Tibial artery (tissue), 4 donors: ENCODE data around the gene CRYL1.
A peak's percentile ranks its signal among the peaks of the same experiment; 100 is the strongest.

Experiments used
- DNase-seq, 2 donors: peaks; one replicate each; pipeline ENCODE4 v3.0.0-alpha.2; 2019
- H3K27ac ChIP-seq, 2 donors: fragments of 200-600 bp; sonication (generic) in 1 of 2; 1 replicate in 1 of 2; 2 replicates in 1 of 2; pipeline ENCODE4 v1.5.1; 2018 to 2019; ENCODE audit warnings: mild to moderate bottlenecking in 1 of 2
- H3K27me3 ChIP-seq, 2 donors: fragments of 200-600 bp; sonication (generic) in 1 of 2; one replicate each; pipeline versions ENCODE4 v1.5.1 to v1.6.0; 2016 to 2019
- H3K36me3 ChIP-seq, 3 donors: fragments of 200-600 bp; sonication (generic) in 2 of 3; one replicate each; pipeline ENCODE4 v1.5.1; 2016 to 2019; ENCODE audit warnings: mild to moderate bottlenecking in 2 of 3
- H3K4me1 ChIP-seq, 4 donors: fragments of 200-600 bp; sonication (generic) in 2 of 4; 1 replicate in 3 of 4; 2 replicates in 1 of 4; pipeline ENCODE4 v1.5.1; 2016 to 2019
- H3K4me3 ChIP-seq, 2 donors: fragments of 200-600 bp; sonication (generic) in 1 of 2; 1 replicate in 1 of 2; 2 replicates in 1 of 2; pipeline ENCODE4 v1.5.1; 2018 to 2019; ENCODE audit warnings: mild to moderate bottlenecking in 2 of 2
- H3K9me3 ChIP-seq, 3 donors: fragments of 200-600 bp; sonication (generic) in 1 of 3; one replicate each; pipeline ENCODE4 v1.5.1; 2016 to 2019
- CTCF ChIP-seq, 2 experiments: fragments of 200-600 bp in 1 of 2; fragments of 450-650 bp in 1 of 2; IDR thresholded peaks; one replicate each; pipeline ENCODE4 v1.5.1; 2017 to 2019; ENCODE audit warnings: antibody characterized with exemption in 2 of 2, mild to moderate bottlenecking in 1 of 2, moderate library complexity in 1 of 2
- intact Hi-C: fragments of 100-400 bp; cut with DNase I; formaldehyde crosslinking; loops from one replicate; pipeline ENCODE4 v1.15.0; 2023; ENCODE audit warnings: low total_unique reads

CRYL1 gene

GRCh38 chr13:20526664-20527063 lies 1.0 kb upstream of the CRYL1 start:
- Histone ChIP-seq H3K4me3 (peak overlapping the region; percentile 92 to 97), H3K27me3 (peaks cover 0 to 3% of the 10 kb centered on the region in 2 donors), H3K27ac (peak overlapping the region in 1 of 2 donors; percentile 86), H3K36me3 (no peaks in the 10 kb centered on the region), H3K4me1 (peaks cover 0 to 17% (median 7%) of the 10 kb centered on the region in 4 donors), H3K9me3 (no peaks in the 10 kb centered on the region)
- no peak for TF ChIP-seq CTCF (IDR thresholded peaks at IDR 0.05)
- DNase-seq = no peak
- intact Hi-C loops = loop anchor here (5.0 kb wide), 1 partner anchor 41 kb away; the partner anchor contains the start of gene IFT88

- Histone ChIP-seq H3K9me3 (no peaks in the 10 kb centered on the region), H3K36me3 (no peaks in the 10 kb centered on the region), H3K27ac (peak overlapping the region; percentile 83 to 86), H3K4me1 (peaks cover 0 to 17% (median 7%) of the 10 kb centered on the region in 4 donors), H3K27me3 (peaks cover 0 to 3% of the 10 kb centered on the region in 2 donors), H3K4me3 (peak overlapping the region; percentile 92 to 97)
- peak in 1 of 2 donors; percentile 67 for DNase-seq
- TF ChIP-seq CTCF (IDR thresholded peaks at IDR 0.05) = no peak
- intact Hi-C loops = loop anchor here (5.0 kb wide), 1 partner anchor 42 kb away; the partner anchor contains the start of gene IFT88
Observed at GRCh38 chr13:20525144-20525600, 485 bp downstream of the CRYL1 start.

GRCh38 chr13:20521364-20522115 lies 4.1 kb downstream of the CRYL1 start:
- Histone ChIP-seq H3K27me3 (no peaks in the 10 kb centered on the region), H3K4me1 (peaks cover 0 to 11% (median 4%) of the 10 kb centered on the region in 4 donors), H3K36me3 (no peaks in the 10 kb centered on the region), H3K27ac (no peak overlapping the region), H3K4me3 (no peak overlapping the region), H3K9me3 (no peaks in the 10 kb centered on the region)
- DNase-seq = no peak
- intact Hi-C loops = no loop called here
- TF ChIP-seq CTCF (IDR thresholded peaks at IDR 0.05) = no peak

GRCh38 chr13:20519875-20520274 lies 5.8 kb downstream of the CRYL1 start:
- H3K36me3 ChIP-seq = no peaks in the 10 kb centered on the region
- H3K4me1 ChIP-seq = peaks cover 0 to 7% (median 3%) of the 10 kb centered on the region in 4 donors
- no peaks in the 10 kb centered on the region for H3K27me3 ChIP-seq
- H3K9me3 ChIP-seq = no peaks in the 10 kb centered on the region
- no peak for TF ChIP-seq CTCF (IDR thresholded peaks at IDR 0.05)
- no peak overlapping the region for H3K4me3 ChIP-seq
- H3K27ac ChIP-seq = no peak overlapping the region
- no peak for DNase-seq
- intact Hi-C loops = no loop called here

- Histone ChIP-seq H3K36me3 (no peaks in the 10 kb centered on the region), H3K4me3 (no peak overlapping the region), H3K27me3 (no peaks in the 10 kb centered on the region), H3K4me1 (no peaks in the 10 kb centered on the region), H3K27ac (no peak overlapping the region), H3K9me3 (no peaks in the 10 kb centered on the region)
- intact Hi-C loops = no loop called here
- DNase-seq = no peak
- no peak for TF ChIP-seq CTCF (IDR thresholded peaks at IDR 0.05)
Observed at GRCh38 chr13:20518660-20519100, 7.0 kb downstream of the CRYL1 start.
